OCI-LY1 (cell line): ENCODE results near the gene MOV10.

Experiments
- CTCF ChIP-seq: fragments of 200-600 bp; sonication (generic), shearing (Covaris generic); IDR thresholded peaks from 2 replicates; pipeline ENCODE4 v1.5.1; 2017; ENCODE audit warnings: mild to moderate bottlenecking, antibody characterized with exemption, low read length, moderate library complexity, mixed read lengths
- EZH2 ChIP-seq: fragments of 200-600 bp; sonication (generic), shearing (Covaris generic); IDR thresholded peaks from 2 replicates; pipeline ENCODE4 v1.8.0; 2017; ENCODE audit warnings: borderline replicate concordance, mixed run types, mild to moderate bottlenecking, antibody characterized with exemption, low read length, moderate library complexity, mixed read lengths

- TF ChIP-seq EZH2, result no peak
- TF ChIP-seq CTCF, result no peak
These were observed at the start of gene MOV10 for GRCh38 chr1:112674440-112674985.
